Epithelial cell of proximal tubule (primary cell): ENCODE measurements around the gene HJURP. TPM values are rescaled to one million over a fixed set of nuclear protein-coding genes. Genes with fewer than 3 reads are reported as not detected.

Experiments used
- DNase-seq: peaks from one replicate; pipeline ENCODE4 v3.0.0-alpha.2; 2011; ENCODE audit warnings: low read depth
- H3K4me3 ChIP-seq: 2 replicates; pipeline ENCODE4 v1.5.1; 2011; ENCODE audit warnings: low read depth, mild to moderate bottlenecking, low read length
- CTCF ChIP-seq: conservative IDR thresholded peaks from 2 replicates; pipeline ENCODE4 v1.5.1; 2012; ENCODE audit warnings: low read depth, mild to moderate bottlenecking, low read length
- total RNA-seq: library from RNA; depleted of rRNA; stranded (reverse); fragments of >200 nt; gene quantifications from 2 replicates; pipeline ENCODE4 v1.2.3, GENCODE V29; 2015

HJURP gene
- total RNA-seq, 1 donor from 2014 or later = 64.9 TPM

GRCh38 chr2:233855345-233855744, 1.0 kb upstream of the HJURP start:
- no peak for DNase-seq
- no peak overlapping the region for H3K4me3 ChIP-seq
- TF ChIP-seq CTCF = no peak

- TF ChIP-seq CTCF = no peak
Measured at GRCh38 chr2:233853883-233854240, 473 bp downstream of the HJURP start.

GRCh38 chr2:233853353-233853752, 982 bp downstream of the HJURP start:
- H3K4me3 ChIP-seq = peak overlapping the region; percentile 96
- no peak for DNase-seq
- no peak for TF ChIP-seq CTCF

More at GRCh38 chr2:233853883-233854240, 473 bp downstream of the HJURP start:
- no peak for DNase-seq
- H3K4me3 ChIP-seq = peak overlapping the region; percentile 96

- no peak for DNase-seq
- TF ChIP-seq CTCF = no peak
- peak overlapping the region; percentile 96 for H3K4me3 ChIP-seq
Measured at GRCh38 chr2:233852056-233852455, 2.3 kb downstream of the HJURP start.

- no peak overlapping the region for H3K4me3 ChIP-seq
- DNase-seq = no peak
- TF ChIP-seq CTCF = no peak
Measured at GRCh38 chr2:233851169-233851568, 3.2 kb downstream of the HJURP start.

- TF ChIP-seq CTCF = no peak
- no peak for DNase-seq
- H3K4me3 ChIP-seq = no peak overlapping the region
Measured at GRCh38 chr2:233850745-233851144, 3.6 kb downstream of the HJURP start.

- H3K4me3 ChIP-seq = no peak overlapping the region
- DNase-seq = no peak
- no peak for TF ChIP-seq CTCF
Measured at GRCh38 chr2:233849607-233850271, 4.6 kb downstream of the HJURP start.
